Esophagus muscularis mucosa (tissue), 4 donors: ENCODE results near the gene CACNG8. TPM values are rescaled to one million over a fixed set of nuclear protein-coding genes. Genes with fewer than 3 reads are reported as not detected.
A peak's percentile ranks its signal among the peaks of the same experiment; 100 is the strongest.

Experiments
- DNase-seq: peaks from one replicate; pipeline ENCODE4 v3.0.0-alpha.2; 2017; ENCODE audit errors: extremely low spot score
- H3K27ac ChIP-seq, 4 donors: fragments of 200-600 bp; sonication (generic); replicated peaks in 1 of 4; 1 replicate in 3 of 4; 2 replicates in 1 of 4; pipeline ENCODE4 v1.5.1; 2016 to 2019; ENCODE audit warnings: mild to moderate bottlenecking in 1 of 4
- H3K27me3 ChIP-seq, 4 donors: fragments of 200-600 bp; sonication (generic); one replicate each; pipeline versions ENCODE4 v1.5.1 to v1.6.0; 2016 to 2019
- H3K36me3 ChIP-seq, 4 donors: fragments of 200-600 bp; sonication (generic); one replicate each; pipeline ENCODE4 v1.5.1; 2016 to 2019
- H3K4me1 ChIP-seq, 4 donors: fragments of 200-600 bp; sonication (generic); one replicate each; pipeline ENCODE4 v1.5.1; 2016 to 2019
- H3K4me3 ChIP-seq, 4 donors: fragments of 200-600 bp; sonication (generic); 1 replicate in 2 of 4; 2 replicates in 2 of 4; pipeline ENCODE4 v1.5.1; 2016 to 2019; ENCODE audit warnings: mild to moderate bottlenecking in 4 of 4, moderate library complexity in 1 of 4
- H3K9me3 ChIP-seq, 4 donors: fragments of 200-600 bp; sonication (generic); 1 replicate in 3 of 4; 2 replicates in 1 of 4; pipeline ENCODE4 v1.5.1; 2016 to 2019
- CTCF ChIP-seq, 3 experiments: fragments of 200-600 bp in 2 of 3; fragments of 450-650 bp in 1 of 3; sonication (generic) in 2 of 3; IDR thresholded peaks; one replicate each; pipeline ENCODE4 v1.5.1; 2017 to 2019; ENCODE audit warnings: antibody characterized with exemption in 3 of 3, mild to moderate bottlenecking in 2 of 3, moderate library complexity in 1 of 3
- EP300 ChIP-seq: sonication (generic); formaldehyde crosslinking; IDR thresholded peaks from one replicate; pipeline ENCODE4 v1.6.1; 2017; ENCODE audit warnings: antibody characterized with exemption
- POLR2A ChIP-seq: fragments of 450-650 bp; IDR thresholded peaks from one replicate; pipeline ENCODE4 v1.6.1; 2017; ENCODE audit warnings: antibody characterized with exemption, moderate library complexity, mild to moderate bottlenecking, low read depth
- POLR2AphosphoS5 ChIP-seq, 2 donors: sonication (generic); formaldehyde crosslinking; IDR thresholded peaks; one replicate each; pipeline ENCODE4 v1.6.1; 2017; ENCODE audit warnings: antibody characterized with exemption in 2 of 2
- WGBS: methylation state at CpG from one replicate; pipeline ENCODE4 v1.1.5; 2018; 5-methylcytosine and 5-hydroxymethylcytosine counted together
- intact Hi-C: fragments of 100-400 bp; cut with DNase I; formaldehyde crosslinking; loops from one replicate; pipeline ENCODE4 v1.15.1; 2023
- total RNA-seq, 4 donors: library from RNA; depleted of rRNA; stranded (reverse); fragments of >200 nt; gene quantifications; one replicate each; pipeline versions ENCODE4 v1.1.0 to v1.2.1, GENCODE V29; 2016

Gene CACNG8
- total RNA-seq, 4 donors from 2014 or later, result 0.06 TPM; not detected in 3

- peak overlapping the region in 2 of 4 donors; percentile 27 to 33 for H3K27ac ChIP-seq
- no peaks in the 10 kb centered on the region for H3K36me3 ChIP-seq
- H3K4me1 ChIP-seq, result peaks cover 19 to 50% (median 39%) of the 10 kb centered on the region in 4 donors
- 41% methylated on average over 20 of the region's 20 CpGs for WGBS
- no peak for DNase-seq
- TF ChIP-seq CTCF (IDR thresholded peaks at IDR 0.05), result no peak
- intact Hi-C loops, result no loop called here
- H3K27me3 ChIP-seq, result peaks cover 0 to 98% (median 47%) of the 10 kb centered on the region in 4 donors
- no peaks in the 10 kb centered on the region for H3K9me3 ChIP-seq
- peak overlapping the region; percentile 31 to 49 (median 34) for H3K4me3 ChIP-seq
Measured at GRCh38 chr19:53980539-53981375, 18.0 kb downstream of the CACNG8 start.

- WGBS, result 67% methylated on average over 3 of the region's 13 CpGs
- intact Hi-C loops, result no loop called here
- Histone ChIP-seq H3K27ac (no peak overlapping the region), H3K36me3 (no peaks in the 10 kb centered on the region), H3K9me3 (no peaks in the 10 kb centered on the region), H3K27me3 (peaks cover 0 to 91% (median 47%) of the 10 kb centered on the region in 4 donors), H3K4me3 (peak overlapping the region in 2 of 4 donors; percentile 35 to 40), H3K4me1 (peaks cover 19 to 50% (median 39%) of the 10 kb centered on the region in 4 donors)
- DNase-seq, result no peak
- TF ChIP-seq POLR2A, result no peak
- TF ChIP-seq CTCF (IDR thresholded peaks at IDR 0.05), result no peak
- no peak for TF ChIP-seq EP300
- no peak for TF ChIP-seq POLR2AphosphoS5 (IDR thresholded peaks at IDR 0.05)
Measured at GRCh38 chr19:53981376-53981951, 18.7 kb downstream of the CACNG8 start.

- H3K4me3 ChIP-seq, result peak overlapping the region; percentile 35 to 52 (median 40)
- intact Hi-C loops, result no loop called here
- no peaks in the 10 kb centered on the region for H3K36me3 ChIP-seq
- peaks cover 0 to 90% (median 45%) of the 10 kb centered on the region in 4 donors for H3K27me3 ChIP-seq
- WGBS, result 3% methylated on average over 10 of the region's 62 CpGs
- no peaks in the 10 kb centered on the region for H3K9me3 ChIP-seq
- DNase-seq, result no peak
- peaks cover 19 to 50% (median 39%) of the 10 kb centered on the region in 4 donors for H3K4me1 ChIP-seq
- peak overlapping the region in 1 of 4 donors; percentile 27 for H3K27ac ChIP-seq
- TF ChIP-seq CTCF (IDR thresholded peaks at IDR 0.05) (no peak), EP300 (no peak), POLR2AphosphoS5 (IDR thresholded peaks at IDR 0.05) (no peak), POLR2A (no peak)
Measured at GRCh38 chr19:53982001-53982451, 19.3 kb downstream of the CACNG8 start.

GRCh38 chr19:53982611-53983010 is 19.9 kb downstream of the CACNG8 start:
- DNase-seq, result no peak
- no peak overlapping the region for H3K27ac ChIP-seq
- no peaks in the 10 kb centered on the region for H3K9me3 ChIP-seq
- H3K4me3 ChIP-seq, result peak overlapping the region; percentile 19 to 52 (median 38)
- H3K36me3 ChIP-seq, result no peaks in the 10 kb centered on the region
- H3K27me3 ChIP-seq, result peaks cover 0 to 90% (median 44%) of the 10 kb centered on the region in 4 donors
- no CpG with 5 or more reads among the region's 61 CpGs for WGBS
- intact Hi-C loops, result no loop called here
- TF ChIP-seq POLR2A (no peak), EP300 (no peak), CTCF (IDR thresholded peaks at IDR 0.05) (no peak), POLR2AphosphoS5 (IDR thresholded peaks at IDR 0.05) (no peak)
- H3K4me1 ChIP-seq, result peaks cover 19 to 46% (median 38%) of the 10 kb centered on the region in 4 donors
